Vagina (tissue), 2 donors: ENCODE data around the gene POU6F2. TPM values are rescaled to one million over a fixed set of nuclear protein-coding genes. Genes with fewer than 3 reads are reported as not detected.

Experiments used
- DNase-seq, 2 donors: peaks; one replicate each; pipeline ENCODE4 v3.0.0-alpha.2; 2017; ENCODE audit errors: extremely low spot score in 2 of 2
- H3K27ac ChIP-seq: fragments of 200-600 bp; sonication (generic); one replicate; pipeline ENCODE4 v1.5.1; 2019
- H3K27me3 ChIP-seq: fragments of 200-600 bp; sonication (generic); one replicate; pipeline ENCODE4 v1.5.1; 2019
- H3K36me3 ChIP-seq, 2 donors: fragments of 200-600 bp; sonication (generic); one replicate each; pipeline ENCODE4 v1.5.1; 2017 to 2019
- H3K4me1 ChIP-seq: fragments of 200-600 bp; sonication (generic); one replicate; pipeline ENCODE4 v1.5.1; 2019
- H3K4me3 ChIP-seq, 2 donors: fragments of 200-600 bp; sonication (generic); 1 replicate in 1 of 2; 2 replicates in 1 of 2; pipeline ENCODE4 v1.5.1; 2016 to 2019
- H3K9me3 ChIP-seq: fragments of 200-600 bp; sonication (generic); one replicate; pipeline ENCODE4 v1.5.1; 2019
- CTCF ChIP-seq, 3 experiments: fragments of 450-650 bp in 2 of 3; fragments of 200-600 bp in 1 of 3; sonication (generic) in 1 of 3; IDR thresholded peaks; one replicate each; pipeline ENCODE4 v1.5.1; 2017 to 2019; ENCODE audit warnings: antibody characterized with exemption in 3 of 3, mild to moderate bottlenecking in 2 of 3, moderate library complexity in 2 of 3
- POLR2A ChIP-seq, 2 donors: fragments of 450-650 bp; IDR thresholded peaks; one replicate each; pipeline ENCODE4 v1.6.1; 2017; ENCODE audit warnings: antibody characterized with exemption in 2 of 2, mild to moderate bottlenecking in 2 of 2, moderate library complexity in 2 of 2
- POLR2AphosphoS5 ChIP-seq, 2 donors: sonication (generic); formaldehyde crosslinking; IDR thresholded peaks; one replicate each; pipeline ENCODE4 v1.9.0; 2017; ENCODE audit warnings: antibody characterized with exemption in 2 of 2, mild to moderate bottlenecking in 2 of 2, low read depth in 1 of 2; ENCODE audit not compliant: insufficient read depth in 1 of 2
- intact Hi-C: fragments of 100-400 bp; cut with DNase I; formaldehyde crosslinking; loops from one replicate; pipeline ENCODE4 v1.15.1; 2023
- total RNA-seq: library from RNA; depleted of rRNA; stranded (reverse); fragments of >200 nt; gene quantifications from one replicate; pipeline ENCODE4 v1.2.3, GENCODE V29; 2016

The POU6F2 gene
- total RNA-seq, 1 donor from 2014 or later: not detected

- Histone ChIP-seq H3K27me3 (no peaks in the 10 kb centered on the region), H3K4me1 (no peaks in the 10 kb centered on the region), H3K4me3 (no peak overlapping the region), H3K9me3 (no peaks in the 10 kb centered on the region), H3K27ac (no peak overlapping the region), H3K36me3 (no peaks in the 10 kb centered on the region)
- no peak for TF ChIP-seq POLR2A (IDR thresholded peaks at IDR 0.05)
- no peak for TF ChIP-seq CTCF (IDR thresholded peaks at IDR 0.05)
- TF ChIP-seq POLR2AphosphoS5 (IDR thresholded peaks at IDR 0.05; ENCODE audit: insufficient read depth in 1 of 2, low read depth in 1 of 2): no peak
- intact Hi-C loops: no loop called here
- DNase-seq: no peak
Observed at GRCh38 chr7:39168403-39169098, 190.8 kb downstream of the POU6F2 start.

- Histone ChIP-seq H3K4me1 (no peaks in the 10 kb centered on the region), H3K27ac (no peak overlapping the region), H3K36me3 (no peaks in the 10 kb centered on the region), H3K9me3 (no peaks in the 10 kb centered on the region), H3K4me3 (no peak overlapping the region), H3K27me3 (no peaks in the 10 kb centered on the region)
- intact Hi-C loops: no loop called here
- TF ChIP-seq CTCF (IDR thresholded peaks at IDR 0.05): no peak
- TF ChIP-seq POLR2AphosphoS5 (IDR thresholded peaks at IDR 0.05; ENCODE audit: insufficient read depth in 1 of 2, low read depth in 1 of 2): no peak
- TF ChIP-seq POLR2A (IDR thresholded peaks at IDR 0.05): no peak
- DNase-seq: no peak
Observed at GRCh38 chr7:39172137-39172536, 194.4 kb downstream of the POU6F2 start.

- intact Hi-C loops: loop anchor here (10.0 kb wide), 1 partner anchor 1143 kb away; no protein-coding TSS in a partner anchor
- TF ChIP-seq POLR2A (IDR thresholded peaks at IDR 0.05) (no peak), POLR2AphosphoS5 (IDR thresholded peaks at IDR 0.05; ENCODE audit: insufficient read depth in 1 of 2, low read depth in 1 of 2) (no peak), CTCF (IDR thresholded peaks at IDR 0.05) (no peak)
Observed at GRCh38 chr7:39181398-39181797, 203.7 kb downstream of the POU6F2 start.

GRCh38 chr7:39183796-39184195 lies 206.1 kb downstream of the POU6F2 start:
- TF ChIP-seq POLR2A (IDR thresholded peaks at IDR 0.05) (no peak), POLR2AphosphoS5 (IDR thresholded peaks at IDR 0.05; ENCODE audit: insufficient read depth in 1 of 2, low read depth in 1 of 2) (no peak), CTCF (IDR thresholded peaks at IDR 0.05) (no peak)
- no peak overlapping the region for H3K4me3 ChIP-seq
- intact Hi-C loops: loop anchor here (10.0 kb wide), 1 partner anchor 1141 kb away; no protein-coding TSS in a partner anchor
- no peaks in the 10 kb centered on the region for H3K27me3 ChIP-seq
- no peaks in the 10 kb centered on the region for H3K4me1 ChIP-seq
- H3K9me3 ChIP-seq: no peaks in the 10 kb centered on the region
- DNase-seq: no peak
- H3K27ac ChIP-seq: no peak overlapping the region
- H3K36me3 ChIP-seq: no peaks in the 10 kb centered on the region

More at GRCh38 chr7:39181398-39181797, 203.7 kb downstream of the POU6F2 start:
- Histone ChIP-seq H3K9me3 (no peaks in the 10 kb centered on the region), H3K27ac (no peak overlapping the region), H3K4me3 (no peak overlapping the region), H3K36me3 (no peaks in the 10 kb centered on the region), H3K4me1 (no peaks in the 10 kb centered on the region), H3K27me3 (no peaks in the 10 kb centered on the region)
- DNase-seq: no peak

- intact Hi-C loops: loop anchor here (10.0 kb wide), 1 partner anchor 1140 kb away; no protein-coding TSS in a partner anchor
- no peak overlapping the region for H3K27ac ChIP-seq
- no peaks in the 10 kb centered on the region for H3K4me1 ChIP-seq
- H3K4me3 ChIP-seq: no peak overlapping the region
- DNase-seq: no peak
- TF ChIP-seq CTCF (IDR thresholded peaks at IDR 0.05) (no peak), POLR2A (IDR thresholded peaks at IDR 0.05) (no peak), POLR2AphosphoS5 (IDR thresholded peaks at IDR 0.05; ENCODE audit: insufficient read depth in 1 of 2, low read depth in 1 of 2) (no peak)
- no peaks in the 10 kb centered on the region for H3K9me3 ChIP-seq
- H3K27me3 ChIP-seq: no peaks in the 10 kb centered on the region
- no peaks in the 10 kb centered on the region for H3K36me3 ChIP-seq
Observed at GRCh38 chr7:39184391-39184790, 206.7 kb downstream of the POU6F2 start.
